VCaP (cell line): ENCODE measurements around the gene SPAG4.

Experiments
- H3K27ac ChIP-seq: fragments of 450-650 bp; 2 replicates; pipeline ENCODE4 v1.5.1; 2017
- CTCF ChIP-seq: fragments of 450-650 bp; conservative IDR thresholded peaks from 2 replicates; pipeline ENCODE4 v1.5.1; 2017; ENCODE audit warnings: mild to moderate bottlenecking, moderate library complexity

Gene SPAG4

GRCh38 chr20:35615667-35616464 is at the start of gene SPAG4:
Gene SPAG4 (plus strand): TSS chr20:35615829. CDS start chr20:35616004, 175 bp downstream.
- TF ChIP-seq CTCF, result no peak
- peak within 1 kb of the TSS; percentile 83 for H3K27ac ChIP-seq

- H3K27ac ChIP-seq, result no peak overlapping the region
- TF ChIP-seq CTCF, result peak; percentile 61; the same call in 1 of the 2 replicates
Observed at GRCh38 chr20:35568645-35569044, 47.0 kb upstream of the SPAG4 start.

GRCh38 chr20:35571555-35571954 is 44.1 kb upstream of the SPAG4 start:
- no peak overlapping the region for H3K27ac ChIP-seq
- TF ChIP-seq CTCF, result no peak

- no peak overlapping the region for H3K27ac ChIP-seq
Observed at GRCh38 chr20:35572838-35573237, 42.8 kb upstream of the SPAG4 start.

GRCh38 chr20:35575958-35576357 is 39.7 kb upstream of the SPAG4 start:
- TF ChIP-seq CTCF, result no peak
- no peak overlapping the region for H3K27ac ChIP-seq

More at GRCh38 chr20:35572838-35573237, 42.8 kb upstream of the SPAG4 start:
- no peak for TF ChIP-seq CTCF

GRCh38 chr20:35576816-35577215 is 38.8 kb upstream of the SPAG4 start:
- H3K27ac ChIP-seq, result no peak overlapping the region
- no peak for TF ChIP-seq CTCF

GRCh38 chr20:35578469-35578868 is 37.2 kb upstream of the SPAG4 start:
- TF ChIP-seq CTCF, result no peak
- no peak overlapping the region for H3K27ac ChIP-seq
